ENCODE measurements around the gene XYLT2. TPM values are rescaled to one million over a fixed set of nuclear protein-coding genes. Genes with fewer than 3 reads are reported as not detected.

XYLT2 gene
- total RNA-seq, 1 experiment from 2014 or later: 26.4 TPM

- Histone ChIP-seq H2BK12ac (ENCODE audit: insufficient read length, low read depth, low read length) (no peak overlapping the region), H4K20me1 (ENCODE audit: control insufficient read depth, insufficient read depth, insufficient read length) (no peaks in the 10 kb centered on the region), H3K9ac (ENCODE audit: extremely low read depth, insufficient read length, low read length) (no peak overlapping the region), H3K56ac (ENCODE audit: insufficient read length, low read depth, low read length) (no peak overlapping the region), H3K9me3 (ENCODE audit: control insufficient read depth, low read depth, low read length) (no peaks in the 10 kb centered on the region), H3K79me1 (ENCODE audit: insufficient read depth, low read depth, low read length, poor library complexity, severe bottlenecking) (no peaks in the 10 kb centered on the region), H3K23ac (ENCODE audit: insufficient read length, low read depth, low read length) (no peak overlapping the region), H3K14ac (ENCODE audit: insufficient read depth, low read length) (no peak overlapping the region), H3K4me1 (ENCODE audit: insufficient read depth, low read length) (no peaks in the 10 kb centered on the region), H3K4ac (ENCODE audit: low read depth, low read length) (no peak overlapping the region), H2BK5ac (ENCODE audit: insufficient read length, low read length) (no peak overlapping the region), H2BK20ac (ENCODE audit: low read depth, low read length, poor library complexity, severe bottlenecking) (no peak overlapping the region), H3K27me3 (ENCODE audit: insufficient read depth, low read length) (no peaks in the 10 kb centered on the region), H2BK15ac (ENCODE audit: low read depth, low read length) (no peak overlapping the region), H3T11ph (ENCODE audit: low read length) (no peak overlapping the region), H4K5ac (ENCODE audit: insufficient read length, low read depth, low read length) (no peak overlapping the region), H2AFZ (ENCODE audit: low read length) (no peak overlapping the region), H4K8ac (replicated peaks; ENCODE audit: insufficient read length, low read depth, low read length) (no peak overlapping the region), H2AK5ac (ENCODE audit: insufficient read length, low read length) (no peak overlapping the region), H3K79me2 (ENCODE audit: insufficient read depth, low read length) (no peaks in the 10 kb centered on the region), H4K91ac (ENCODE audit: insufficient read length, low read depth, low read length) (no peak overlapping the region), H3K27ac (ENCODE audit: insufficient read length, low read depth, low read length) (no peak overlapping the region), H3K18ac (ENCODE audit: insufficient read length, low read depth, low read length) (no peak overlapping the region), H3K4me2 (ENCODE audit: insufficient read depth, insufficient read length, low read length) (no peak overlapping the region), H2BK120ac (ENCODE audit: low read depth, low read length, poor library complexity, severe bottlenecking) (no peak overlapping the region), H3K23me2 (ENCODE audit: insufficient read length, low read depth, low read length, poor library complexity, severe bottlenecking) (no peaks in the 10 kb centered on the region)
- no CpG with 5 or more reads among the region's 4 CpGs for WGBS (ENCODE audit: extremely low coverage, insufficient read length, low lambda C conversion rate)
- H3K9me3 Mint-ChIP-seq: no peaks in the 10 kb centered on the region; a peak in 1 of 5 replicates
- no peaks in the 10 kb centered on the region; the same call in 1 of the 2 replicates for H3K27me3 Mint-ChIP-seq (ENCODE audit: low read depth)
- no peak overlapping the region; a peak in 1 of 7 replicates for H3K27ac Mint-ChIP-seq
- peaks cover 23 to 62% (median 59%) of the 10 kb centered on the region in 3 experiments; a peak in 6 of 7 replicates for H3K36me3 Mint-ChIP-seq (ENCODE audit: insufficient read depth in 1 of 3, low read depth in 3 of 3)
- DNase-seq: no peak
- no peak overlapping the region for H3K4me3 Mint-ChIP-seq
- no peaks in the 10 kb centered on the region; a peak in 1 of 4 replicates for H3K4me1 Mint-ChIP-seq
- TF ChIP-seq CTCF (conservative IDR thresholded peaks at IDR 0.05): no peak
These were observed 9.4 kb downstream of the XYLT2 start for GRCh38 chr17:50355336-50355700.
